ENCODE data around the gene PER2.
A peak's percentile ranks its signal among the peaks of the same experiment; 100 is the strongest.

PER2 gene

DNA sequence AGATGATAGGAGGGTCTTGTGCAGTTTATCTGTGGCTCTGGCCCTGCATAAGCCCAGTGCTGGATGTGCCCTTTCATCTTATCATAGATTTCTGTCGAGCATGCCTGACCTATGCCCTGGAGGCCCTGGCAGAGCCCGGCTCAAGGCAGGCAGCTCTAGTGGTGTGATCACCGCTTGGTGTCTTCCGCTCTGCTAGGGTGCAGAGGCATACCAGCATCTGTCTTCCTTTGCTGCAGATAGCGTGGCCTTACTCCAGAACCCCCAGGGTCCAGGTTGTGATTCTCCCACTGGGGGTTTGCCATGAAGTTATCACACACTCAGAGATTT, 18.2 kb upstream of the PER2 start:
- no peak for DNase-seq

DNA sequence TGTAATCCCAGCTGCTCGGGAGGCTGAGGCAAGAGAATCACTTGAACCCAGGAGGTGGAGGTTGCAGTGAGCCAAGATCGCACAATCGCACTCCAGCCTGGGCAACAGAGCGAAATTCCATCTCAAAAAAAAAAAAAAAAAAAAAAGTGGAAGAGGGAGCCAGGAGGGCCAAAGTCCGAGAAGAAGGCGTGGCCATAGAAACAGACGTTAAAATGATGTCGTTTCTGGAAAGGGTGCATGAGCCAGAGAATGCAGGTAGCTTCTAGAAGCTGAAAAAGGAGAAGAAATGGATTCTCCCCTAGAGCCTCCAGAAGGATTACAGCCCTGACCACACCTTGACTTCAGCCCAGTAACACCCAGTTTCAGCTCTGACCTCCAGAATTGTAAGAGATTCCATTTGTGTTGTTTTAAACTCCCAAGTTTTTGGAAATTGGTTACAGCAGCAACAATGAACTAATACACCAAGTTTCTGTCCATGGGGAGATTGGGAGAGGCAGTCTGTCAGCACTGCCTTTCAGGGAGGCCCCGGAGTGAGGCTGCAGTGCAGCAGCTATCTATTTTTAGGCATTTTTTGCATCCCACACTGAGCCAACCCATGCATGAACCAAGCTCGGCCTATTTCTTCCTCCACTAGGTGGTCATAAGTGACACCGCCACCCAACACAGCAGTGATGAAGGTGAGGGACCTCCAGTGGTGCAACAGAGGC, 17.7 kb upstream of the PER2 start:
- DNase-seq, result no peak

DNA sequence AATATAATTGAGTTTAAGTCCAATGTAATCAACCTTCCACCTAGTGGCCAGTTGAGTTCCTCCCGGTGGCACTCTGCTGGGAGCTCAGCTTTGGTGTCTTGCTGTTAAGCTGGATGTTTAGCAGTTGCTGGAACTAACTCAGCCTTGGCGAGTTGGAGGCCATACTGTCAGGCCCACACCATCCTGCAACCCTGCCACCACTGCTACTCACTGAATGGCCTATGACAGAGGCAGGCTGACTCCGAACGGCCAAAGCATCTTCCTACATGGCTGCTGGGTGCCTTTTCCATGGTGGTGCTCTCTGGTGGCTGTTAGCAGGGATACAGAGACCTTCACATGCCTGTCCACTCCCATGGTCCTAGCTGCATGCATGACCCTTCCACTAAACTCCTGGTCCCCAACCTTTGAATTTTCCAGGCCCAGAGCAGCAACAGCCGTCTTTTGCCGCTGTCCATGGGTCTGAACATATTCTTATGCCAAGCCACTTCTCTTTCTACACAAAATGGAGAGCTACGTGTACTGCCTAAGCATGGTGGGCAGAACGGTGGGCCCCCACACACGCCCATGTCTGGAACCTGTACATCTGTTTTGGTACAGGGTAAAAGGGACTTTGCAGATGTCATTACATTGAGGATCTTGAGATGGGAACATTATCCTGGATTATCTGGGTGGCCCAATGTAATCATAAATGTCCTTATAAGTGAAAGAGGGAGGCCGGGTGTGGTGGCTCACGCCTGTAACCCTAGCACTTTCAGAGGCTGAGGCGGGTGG, 16.9 kb upstream of the PER2 start:
- no peak for DNase-seq

DNA sequence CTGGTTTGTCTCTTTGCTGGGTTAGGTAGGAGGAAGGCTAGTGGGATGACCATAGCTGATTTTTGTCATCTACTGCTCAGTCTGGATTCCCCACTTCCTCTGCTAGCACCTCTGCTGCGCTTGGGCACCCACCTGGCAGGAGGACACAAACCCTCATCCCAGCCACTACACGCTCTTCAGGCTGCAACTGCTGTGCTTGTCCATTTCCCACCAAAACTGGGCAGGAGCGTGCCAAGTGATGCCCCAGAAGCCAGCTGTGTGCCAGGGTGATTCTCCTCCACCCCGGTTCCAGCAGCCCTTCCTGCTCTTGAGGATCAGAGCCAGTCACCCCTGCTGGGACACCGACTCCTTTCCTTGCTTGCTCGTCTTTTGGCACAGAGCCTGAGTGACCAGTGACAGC, 15.7 kb upstream of the PER2 start:
- DNase-seq, result no peak

DNA sequence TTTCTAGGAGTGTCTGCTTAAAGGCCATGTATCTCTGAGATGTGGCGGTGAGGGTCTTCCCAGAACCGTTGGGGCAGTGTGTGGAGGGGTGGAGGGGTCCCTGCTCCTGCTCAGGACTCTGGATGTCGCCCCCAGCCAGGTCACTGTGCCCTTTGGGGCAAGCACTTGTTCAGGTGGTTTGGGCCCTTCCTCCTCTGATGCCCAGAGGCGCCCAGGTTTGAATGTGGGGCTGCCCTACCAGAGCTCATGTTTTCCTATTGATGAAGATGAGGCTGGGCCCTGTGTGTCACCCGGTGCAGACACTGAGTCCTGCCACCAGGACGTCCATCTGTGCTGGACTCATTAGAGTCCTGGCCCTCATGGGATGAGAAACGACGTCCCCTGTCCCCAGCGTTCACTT, 14.3 kb upstream of the PER2 start:
- DNase-seq, result no peak

DNA sequence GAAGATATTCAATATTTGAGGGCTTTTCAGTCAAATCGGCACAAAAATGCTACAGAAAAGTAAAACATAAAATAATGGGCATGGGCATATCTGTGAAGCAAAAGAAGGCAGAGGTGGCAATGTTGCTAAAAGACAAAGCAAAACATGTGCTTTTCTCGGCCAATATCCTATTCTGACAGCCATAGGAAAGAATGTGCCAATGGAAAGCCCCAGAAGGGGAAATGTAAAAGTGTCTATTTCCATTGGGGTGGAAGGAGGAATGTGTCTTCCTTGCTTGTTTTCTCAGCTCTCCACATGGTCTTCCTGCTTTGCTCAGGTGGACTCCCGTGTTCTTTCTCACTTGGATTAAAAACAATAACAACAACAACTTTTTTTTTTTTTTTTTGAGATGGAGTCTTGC, 13.7 kb upstream of the PER2 start:
- DNase-seq, result no peak

DNA sequence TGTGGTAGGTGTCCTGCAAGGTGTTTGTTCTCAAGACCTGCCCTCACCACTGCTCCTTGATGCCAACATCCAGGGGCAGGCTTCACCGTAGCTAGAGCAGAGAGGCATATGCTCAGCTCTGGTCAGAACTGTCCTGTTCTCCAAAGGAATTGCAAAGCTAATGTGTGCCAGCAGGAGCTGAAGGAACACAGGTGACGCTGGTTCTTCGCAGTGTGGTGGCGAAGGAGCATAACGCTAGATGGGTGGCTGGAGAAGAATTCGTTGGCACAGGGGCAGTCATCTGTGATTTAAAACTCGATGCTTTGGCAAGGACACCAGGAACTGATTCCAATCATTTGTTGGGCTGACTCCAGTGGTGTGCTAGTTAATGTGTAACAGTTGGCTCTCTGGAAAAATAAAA, 11.4 kb upstream of the PER2 start:
- no peak for DNase-seq

DNA sequence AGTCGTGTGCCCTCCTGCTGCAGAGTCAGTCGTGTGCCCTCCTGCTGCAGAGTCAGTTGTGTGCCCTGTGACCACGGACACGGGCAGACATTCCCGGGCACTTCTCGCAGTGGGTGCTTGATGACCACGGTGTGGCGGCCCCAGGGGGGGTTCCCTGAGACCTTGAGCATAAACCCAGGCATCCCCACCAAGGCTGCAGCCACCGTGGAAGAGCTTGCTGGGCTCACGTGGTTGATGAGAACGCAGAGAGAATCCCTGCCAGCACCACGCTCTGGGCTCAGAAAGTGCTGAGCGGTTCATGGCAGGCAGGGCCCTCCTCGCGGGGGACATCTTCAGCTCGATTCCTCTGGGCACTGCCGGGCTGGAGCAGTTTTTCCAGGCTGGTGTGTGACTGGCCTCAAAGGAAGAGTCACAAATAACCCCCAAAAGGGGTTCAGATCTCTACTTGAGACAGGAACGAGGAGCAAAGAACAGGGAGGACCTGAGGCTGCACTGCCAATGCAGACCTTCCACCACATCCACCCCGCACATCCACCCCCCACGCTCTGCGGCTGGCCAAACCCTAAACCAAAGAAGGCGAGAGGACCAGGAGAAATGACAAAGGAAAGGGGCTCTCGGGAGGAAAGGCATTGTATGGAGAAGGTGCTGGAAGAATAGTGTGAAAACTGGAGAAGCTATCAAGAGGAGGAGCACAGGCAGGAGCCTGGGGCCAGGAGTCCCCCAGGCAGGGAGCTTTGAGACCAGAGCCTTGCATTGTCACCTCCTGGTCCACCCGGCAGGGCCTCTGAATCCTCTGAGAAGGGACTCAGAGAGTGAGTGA, 8.4 kb upstream of the PER2 start:
- no peak for DNase-seq

DNA sequence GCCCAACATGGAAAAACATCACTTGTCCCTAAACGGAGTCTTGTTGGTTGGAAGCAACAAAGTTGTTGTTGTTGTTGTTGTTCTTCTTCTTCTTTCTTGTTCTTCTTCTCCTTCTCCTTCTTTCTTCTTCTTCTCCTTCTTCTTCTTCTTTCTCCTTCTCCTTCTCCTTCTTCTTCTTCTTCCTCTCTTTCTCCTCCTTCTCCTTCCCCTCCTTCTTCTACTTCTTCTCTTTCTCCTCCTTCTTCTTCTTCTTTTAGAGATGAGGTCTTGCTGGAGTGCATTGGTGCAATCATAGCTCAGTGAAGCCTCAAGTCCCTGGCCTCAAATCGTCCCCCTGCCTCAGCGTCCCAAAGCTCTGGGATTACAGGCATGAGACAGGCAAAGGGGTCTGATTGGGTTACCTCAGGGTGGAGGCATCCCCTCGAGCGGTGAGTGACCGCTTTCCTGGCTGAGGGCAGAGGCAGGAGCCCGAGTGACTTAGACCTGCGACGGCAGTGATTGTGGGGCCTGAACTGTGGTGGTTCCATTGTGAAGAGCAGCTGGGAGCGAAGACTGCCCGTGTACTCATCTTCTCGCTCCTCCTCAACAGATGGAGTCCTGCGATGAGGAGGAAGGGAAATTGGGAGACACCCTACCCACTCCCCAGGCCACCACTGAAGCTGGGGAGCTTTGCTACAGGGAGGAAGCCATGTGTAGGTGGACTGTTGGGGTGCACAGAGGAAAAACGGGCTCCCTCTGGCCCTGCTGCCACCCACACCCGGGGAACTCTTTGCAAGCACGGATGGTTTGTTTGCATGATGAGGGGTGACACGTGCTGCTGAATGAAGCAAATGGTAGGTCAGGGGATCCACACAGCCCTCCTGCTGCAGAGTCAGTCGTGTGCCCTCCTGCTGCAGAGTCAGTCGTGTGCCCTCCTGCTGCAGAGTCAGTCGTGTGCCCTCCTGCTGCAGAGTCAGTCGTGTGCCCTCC, 7.0 kb upstream of the PER2 start:
- no peak for DNase-seq

DNA sequence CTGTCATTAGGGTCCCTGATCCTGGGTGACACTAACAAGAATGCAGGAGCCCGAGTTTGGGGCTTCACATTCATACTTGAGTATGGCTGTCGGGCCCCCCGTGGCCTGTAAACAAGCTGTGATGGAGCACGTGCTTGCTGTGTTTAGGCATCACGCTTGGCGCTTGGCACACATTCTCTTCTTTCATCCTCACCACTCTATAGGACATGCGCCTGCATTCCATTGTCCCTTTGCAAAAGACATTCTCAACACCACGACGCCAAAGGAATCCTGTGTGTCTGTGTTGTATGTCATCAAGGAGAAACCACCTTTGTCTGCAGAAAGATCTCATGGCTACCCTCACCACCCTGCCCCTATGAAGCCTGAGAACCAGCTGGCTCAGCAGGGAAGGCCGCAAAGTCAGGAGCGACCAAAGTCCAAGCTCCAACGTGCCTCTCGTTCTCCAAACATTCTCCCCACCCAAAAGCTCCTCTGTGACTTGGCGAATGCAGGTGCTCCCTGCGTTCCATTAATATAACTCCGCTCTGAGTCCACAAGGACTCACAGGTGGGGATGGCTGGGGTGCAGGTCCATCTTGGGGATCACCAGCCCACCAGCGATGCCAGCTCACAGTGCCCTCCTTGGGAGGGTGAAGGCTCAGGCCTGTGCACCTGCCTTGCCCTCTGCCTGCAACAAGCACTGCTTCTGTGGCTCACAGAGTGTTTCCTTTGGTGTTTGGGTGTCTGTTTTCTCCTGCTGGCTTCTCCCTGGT, 6.2 kb upstream of the PER2 start:
- DNase-seq, result no peak

DNA sequence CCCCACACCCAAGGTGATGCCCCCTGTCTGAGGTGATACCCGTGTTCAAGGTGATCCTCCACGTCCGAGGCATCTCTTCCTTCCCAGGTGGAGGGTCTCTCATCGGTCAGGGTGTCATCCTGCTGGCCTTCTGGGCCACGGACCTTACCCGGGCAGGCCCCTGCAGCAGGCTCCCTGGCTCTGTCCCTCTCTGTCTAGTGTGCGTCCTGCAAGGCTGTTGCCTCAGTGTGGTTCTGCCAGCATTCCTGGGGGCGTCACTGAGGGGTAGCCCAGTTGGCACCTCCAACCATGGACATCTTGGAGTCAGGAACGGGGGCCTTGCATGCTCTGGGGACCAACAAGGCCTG, 5.6 kb upstream of the PER2 start:
- DNase-seq, result no peak

DNA sequence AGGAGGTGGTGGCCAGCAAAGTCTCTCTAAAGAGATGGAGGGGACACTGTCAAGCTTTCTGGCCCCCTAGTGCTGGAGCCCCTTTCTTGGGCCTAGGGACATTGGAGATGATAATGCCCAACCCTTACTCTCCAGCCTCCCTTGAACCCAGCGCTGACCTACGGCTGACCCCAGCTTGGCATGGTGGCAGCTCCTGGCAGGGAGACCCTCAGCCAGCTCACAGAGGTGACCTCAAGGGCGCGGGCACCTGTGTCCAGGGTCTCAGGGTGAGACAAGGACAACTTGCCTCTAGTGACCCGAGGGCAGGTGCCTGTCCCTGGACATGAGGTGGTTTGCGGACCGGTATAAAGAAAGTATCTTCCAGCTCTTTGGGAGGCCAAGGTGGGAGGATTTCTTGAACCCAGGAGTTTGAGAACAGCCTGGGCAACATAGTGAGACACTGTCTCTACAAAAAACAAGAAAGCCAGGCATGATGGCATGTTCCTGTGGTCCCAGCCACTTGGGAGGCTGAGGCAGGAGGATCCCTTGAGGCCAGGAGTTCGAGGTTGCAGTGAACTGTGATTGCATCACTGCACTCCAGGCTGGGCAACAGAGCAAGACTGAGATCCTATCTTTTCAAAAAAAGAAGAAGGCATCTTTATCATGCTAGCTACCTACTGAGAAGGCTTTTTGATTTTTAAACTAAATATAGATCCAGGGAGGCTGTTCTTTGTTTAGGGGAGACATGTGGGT, 3.3 kb upstream of the PER2 start:
- no peak for DNase-seq

DNA sequence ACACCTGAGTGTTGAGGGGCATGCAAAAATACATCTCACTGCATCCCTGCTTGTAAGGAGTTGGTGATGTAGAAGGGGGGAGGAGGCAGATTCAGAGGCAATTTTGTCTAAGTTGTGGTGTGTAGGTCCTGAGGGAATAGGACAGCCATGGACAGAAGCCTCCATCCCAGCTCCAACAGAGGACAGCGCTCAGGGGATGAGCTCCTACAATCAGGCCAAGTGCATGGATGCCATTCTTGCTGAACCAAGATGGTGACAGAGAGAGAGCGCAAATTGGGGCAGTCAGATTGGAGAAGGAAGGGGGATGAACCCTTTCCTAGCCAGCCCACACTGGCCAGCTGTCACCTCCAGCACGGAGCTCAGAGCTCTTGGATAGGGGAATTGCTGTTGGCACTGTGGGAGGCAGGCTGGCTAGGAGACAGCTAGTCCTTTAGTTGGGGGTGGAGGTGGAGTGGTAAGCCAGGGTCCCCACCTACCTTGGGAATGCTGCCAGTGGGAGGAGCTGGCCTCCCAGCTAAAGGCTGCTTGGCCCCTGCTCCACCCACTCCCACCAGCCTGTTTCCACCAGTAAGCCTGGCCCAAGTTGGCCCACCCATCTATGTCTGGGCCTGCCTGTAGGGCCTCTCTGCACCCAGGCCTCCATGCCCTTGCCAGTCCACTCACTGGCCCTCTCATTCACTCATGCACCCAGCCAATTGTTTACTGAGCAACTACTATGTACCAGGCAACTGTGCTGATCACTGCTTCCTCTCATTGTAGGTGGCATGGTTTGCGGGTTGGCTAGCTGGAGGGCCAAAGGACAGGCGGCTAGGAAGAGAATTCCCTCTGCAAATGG, 2.5 kb upstream of the PER2 start:
- peak; percentile 25 for DNase-seq

DNA sequence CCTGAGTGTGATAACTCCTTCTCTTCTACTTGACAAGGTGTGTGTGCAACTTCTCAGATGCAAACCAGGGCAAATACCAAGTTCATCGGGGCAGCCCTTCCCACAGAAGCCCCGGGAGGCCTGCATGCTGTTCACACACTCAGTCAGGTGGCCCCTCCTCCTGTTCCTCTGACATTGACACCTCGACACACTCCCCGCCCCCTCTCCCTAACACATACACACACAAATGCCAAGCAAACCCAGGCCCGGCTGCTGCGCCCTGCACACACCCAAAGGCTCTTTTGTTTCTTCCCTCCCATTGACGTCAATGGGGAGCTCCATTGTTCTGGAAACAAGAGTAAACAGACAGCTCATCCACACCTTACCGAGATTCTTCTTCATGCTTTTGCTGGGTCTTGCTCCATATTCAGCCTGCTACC, 1.7 kb upstream of the PER2 start:
- peak; percentile 78 for DNase-seq

DNA sequence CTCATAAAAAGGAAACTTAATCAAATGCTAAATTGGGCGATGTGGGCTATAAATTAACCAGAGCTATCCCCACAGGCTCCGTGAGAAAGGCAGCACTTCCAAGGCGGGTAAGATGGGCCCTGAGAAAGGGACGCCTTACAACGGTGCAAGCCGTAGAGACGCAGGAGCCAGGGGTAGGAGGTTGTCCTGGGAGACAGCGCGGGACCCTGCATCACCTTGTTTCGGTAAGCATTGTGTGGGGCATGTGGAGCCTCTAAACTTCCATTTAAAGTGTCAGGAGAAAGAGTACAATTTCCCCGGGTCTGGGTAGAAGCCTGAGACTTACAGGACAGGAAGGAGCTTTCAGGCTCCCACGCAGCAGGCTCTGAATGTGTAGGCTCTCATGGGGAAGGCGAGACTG, 1.2 kb upstream of the PER2 start:
- no peak for DNase-seq

DNA sequence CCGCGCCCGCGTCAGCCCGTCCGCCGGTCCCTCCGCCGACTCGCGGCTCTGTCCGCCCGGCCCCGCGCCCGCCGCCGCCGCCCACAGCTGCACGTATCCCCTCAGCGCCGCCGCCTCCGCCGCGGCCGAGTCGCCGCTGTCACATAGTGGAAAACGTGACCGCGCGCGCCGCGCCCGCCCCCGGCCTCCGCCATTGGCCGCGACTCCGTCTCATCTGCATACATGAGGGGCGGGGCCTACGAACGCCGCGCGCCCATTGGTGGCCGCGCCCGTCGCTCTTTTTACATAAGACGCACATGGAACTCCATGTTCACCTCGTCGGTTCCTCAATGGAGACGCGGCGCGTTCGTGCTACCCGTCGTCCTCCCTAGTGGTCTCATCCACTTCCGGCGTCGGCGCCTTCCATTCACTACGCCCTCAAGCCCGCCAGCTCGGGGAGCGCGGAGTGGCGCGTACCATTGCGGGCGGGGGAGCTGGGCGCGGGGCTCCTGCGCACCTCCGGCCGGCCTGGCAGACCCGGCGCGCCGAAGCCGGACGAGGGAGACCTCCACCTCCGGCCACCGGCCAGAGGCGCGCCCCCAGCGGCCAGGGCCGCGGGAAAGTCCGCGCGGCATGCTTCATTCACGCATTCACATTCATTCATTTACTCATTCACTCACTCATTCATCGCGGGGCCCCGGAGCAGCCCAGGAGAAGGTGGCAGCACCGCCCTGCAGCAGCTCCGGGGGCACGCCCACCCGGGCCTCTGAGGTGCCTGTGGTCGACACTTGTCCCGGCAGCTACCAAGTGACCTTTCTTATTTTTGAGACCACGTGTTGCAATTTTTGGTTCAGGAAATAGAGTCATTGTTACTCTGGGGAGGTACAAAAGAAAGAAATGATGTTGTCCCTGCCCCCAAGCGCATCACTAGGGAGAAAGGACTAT, 502 bp upstream of the PER2 start:
- DNase-seq, result peak; percentile 80

DNA sequence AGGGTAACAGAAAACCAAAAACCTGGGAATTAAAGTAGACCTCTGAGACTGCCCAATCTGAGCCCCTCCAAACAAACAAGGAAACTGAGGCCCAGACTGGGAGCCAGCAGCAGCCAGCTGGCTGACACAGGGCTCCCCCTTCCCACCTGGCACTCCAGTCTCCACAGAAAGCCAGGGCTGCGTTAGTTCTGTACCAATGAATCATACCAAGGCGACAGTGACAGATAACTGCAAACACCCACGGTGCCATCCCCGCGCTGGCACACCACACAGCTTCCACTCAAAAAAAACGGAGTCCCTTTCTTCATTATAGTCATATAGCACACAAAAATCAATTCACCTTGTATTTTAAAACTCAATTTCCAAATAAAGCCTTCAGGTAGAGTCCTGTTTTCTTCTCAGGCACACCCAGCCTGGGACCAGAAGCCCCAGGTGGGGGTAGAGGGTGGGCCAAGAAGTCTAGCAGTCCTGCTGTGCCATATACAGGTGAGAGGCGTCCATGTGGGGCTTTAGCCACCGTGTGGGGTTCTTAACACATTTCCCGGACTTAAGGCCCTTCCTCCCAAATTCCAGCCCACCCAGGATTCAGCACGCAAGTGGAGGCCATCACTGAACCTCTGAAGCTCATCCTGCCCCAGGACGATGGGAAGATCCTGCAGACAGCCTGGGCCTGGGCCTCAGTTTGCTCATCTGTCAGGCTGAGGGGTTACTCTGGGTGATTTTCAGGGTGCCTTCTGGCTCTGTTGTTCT, 1.2 kb downstream of the PER2 start:
- DNase-seq, result no peak

DNA sequence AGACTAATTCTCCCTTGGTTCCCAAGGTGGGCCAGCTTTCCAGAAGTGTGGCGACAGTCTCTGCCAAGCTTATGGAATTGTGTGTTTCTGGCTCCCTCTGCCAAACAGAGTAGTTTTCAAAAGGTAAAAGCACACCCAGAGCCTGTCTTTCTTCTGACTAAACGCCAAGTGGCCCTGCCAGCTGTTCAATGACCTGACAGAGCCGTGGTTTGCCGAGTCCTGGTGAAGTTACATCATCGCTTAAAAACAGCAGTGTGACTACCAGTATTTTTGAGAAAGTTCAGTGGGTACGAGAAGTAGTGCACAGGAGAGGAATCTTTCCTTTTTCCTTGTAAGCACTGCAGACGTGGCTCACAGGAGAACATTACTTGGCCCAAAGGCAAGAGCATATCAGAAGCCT, 1.9 kb downstream of the PER2 start:
- peak; percentile 41 for DNase-seq

DNA sequence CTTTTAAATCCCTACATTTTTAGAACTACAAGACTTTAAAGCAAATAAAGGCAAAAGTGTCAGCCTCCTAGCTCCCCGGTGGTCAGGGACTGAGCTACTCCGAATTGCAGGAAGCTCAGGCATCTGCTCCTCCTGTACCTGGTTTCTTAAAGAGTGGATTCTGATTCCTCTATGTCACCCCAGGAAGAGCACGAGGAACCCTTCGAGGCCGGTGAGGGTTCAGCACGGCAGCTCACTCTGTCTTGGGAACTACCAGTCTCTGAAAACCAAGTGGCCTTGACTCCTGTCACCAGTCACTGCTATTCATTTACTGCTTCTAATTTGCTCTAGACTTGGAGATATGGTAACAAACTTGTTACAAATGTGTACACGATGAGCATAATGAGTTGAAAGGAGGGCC, 2.3 kb downstream of the PER2 start:
- DNase-seq, result no peak
